OCI-M1 (cell line): ENCODE measurements around the gene SUFU.
A peak's percentile ranks its signal among the peaks of the same experiment; 100 is the strongest.
"Not testable (repeated sequence)": the region's sequence is repeated elsewhere in the genome, so short reads cannot be mapped to it uniquely, and the experiment has no call there.

Experiments
- DNase-seq: peaks from one replicate; lab custom pipeline; 2025; lab: John Stamatoyannopoulos, UW

SUFU gene

GRCh38 chr10:102514487-102515311, 10.9 kb downstream of the SUFU start:
- no peak for DNase-seq

- DNase-seq: no peak
These were observed 12.0 kb downstream of the SUFU start for GRCh38 chr10:102515724-102516123.

DNA sequence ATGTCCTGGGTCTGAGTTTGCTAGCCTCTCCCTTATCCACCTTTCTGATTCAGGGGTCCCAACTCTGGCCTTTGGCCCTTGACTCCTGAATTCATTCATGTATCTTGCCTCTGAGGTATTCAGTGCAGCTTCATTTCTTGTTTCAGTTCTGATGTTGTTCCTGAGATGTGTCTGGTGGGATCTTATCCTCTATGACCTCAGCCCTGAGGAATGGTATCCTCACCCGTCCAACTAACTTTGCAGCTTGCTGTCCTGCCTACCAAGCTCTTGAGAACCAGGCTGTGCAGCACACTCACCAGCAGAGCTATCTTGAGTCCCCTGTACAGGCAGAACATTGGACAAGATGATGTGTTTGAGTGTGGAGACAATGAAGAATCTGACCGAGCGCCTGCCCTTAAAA, 13.8 kb downstream of the SUFU start:
- no peak for DNase-seq

GRCh38 chr10:102519246-102519825, 15.6 kb downstream of the SUFU start:
- no peak for DNase-seq

DNA sequence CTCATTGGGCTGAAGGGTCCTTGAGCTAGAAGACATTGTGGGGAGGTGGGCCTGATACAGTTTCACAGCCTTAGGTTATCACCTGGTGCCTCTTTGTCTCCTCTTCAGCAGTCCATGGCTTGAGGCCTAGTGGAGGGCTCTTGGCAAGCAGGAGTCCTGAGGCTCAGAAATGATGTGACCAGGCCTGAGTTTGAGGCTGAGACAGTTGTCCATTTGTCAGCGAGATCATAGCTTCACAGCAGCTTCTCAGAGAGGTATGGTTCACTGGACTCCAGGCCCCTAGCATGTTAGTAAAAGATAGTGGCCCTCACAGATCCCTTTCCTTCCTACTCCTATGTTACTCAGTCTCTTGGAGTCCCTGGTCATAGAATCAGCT, 19.1 kb downstream of the SUFU start:
- no peak for DNase-seq

DNA sequence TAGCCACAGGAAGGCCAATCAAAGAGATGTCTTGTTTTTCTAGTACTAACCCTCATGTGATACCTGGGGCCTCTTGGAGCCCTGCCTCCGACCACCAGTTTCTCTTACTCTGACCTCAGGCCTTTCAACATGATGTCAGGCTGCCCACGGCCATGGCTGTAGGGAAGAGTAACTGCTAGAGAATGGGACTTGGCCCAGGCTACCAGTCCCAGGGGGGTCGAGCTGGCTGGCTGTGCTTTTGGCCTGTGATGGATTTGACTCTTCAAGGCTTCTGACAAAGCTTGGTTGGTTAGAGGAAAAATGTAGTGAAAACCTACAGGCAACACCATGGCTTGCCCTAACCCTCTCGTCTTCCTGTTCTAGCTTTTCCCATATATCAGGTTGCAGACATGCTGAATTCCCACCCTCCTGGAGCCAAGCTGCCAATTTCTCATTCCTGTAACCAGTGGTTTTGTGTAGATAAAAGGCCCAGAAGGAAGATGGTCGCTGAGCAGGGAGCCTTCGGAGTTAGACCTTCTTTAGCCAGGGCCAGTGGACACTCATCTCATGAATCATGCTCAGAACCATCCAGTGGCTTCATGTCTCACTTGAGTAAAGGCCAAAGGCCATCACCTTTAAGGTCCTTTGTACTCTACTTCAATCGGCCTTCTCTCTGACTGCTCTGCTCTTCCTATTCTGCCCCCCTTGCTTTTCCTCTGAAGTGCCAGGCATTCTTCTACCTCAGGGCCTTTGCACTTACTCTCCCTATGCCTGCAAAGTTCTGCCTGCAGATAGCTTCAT, 19.7 kb downstream of the SUFU start:
- DNase-seq: no peak

DNA sequence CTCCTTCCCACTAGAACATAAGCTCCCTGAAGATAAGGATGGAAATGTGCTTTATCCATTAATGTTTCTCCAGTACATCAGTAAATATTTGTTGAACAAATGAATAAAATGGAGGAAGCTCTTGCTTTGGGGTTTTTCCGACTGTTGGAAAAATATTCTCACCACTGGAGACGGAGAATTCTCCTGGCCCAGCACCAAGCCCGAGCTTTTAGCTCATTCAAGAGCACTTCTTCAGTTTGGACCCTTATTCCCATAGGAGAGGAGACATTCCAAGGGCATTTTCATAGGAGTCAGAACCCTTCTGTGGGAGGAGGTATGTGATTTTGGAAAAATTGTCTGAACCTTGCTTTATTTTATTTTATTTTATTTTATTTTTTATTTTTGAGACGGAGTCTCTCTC, 21.0 kb downstream of the SUFU start:
- DNase-seq: no peak

- no peak for DNase-seq
These were observed 23.8 kb downstream of the SUFU start for GRCh38 chr10:102527546-102527945.

- DNase-seq: no peak
These were observed 30.6 kb downstream of the SUFU start for GRCh38 chr10:102534333-102534732.

DNA sequence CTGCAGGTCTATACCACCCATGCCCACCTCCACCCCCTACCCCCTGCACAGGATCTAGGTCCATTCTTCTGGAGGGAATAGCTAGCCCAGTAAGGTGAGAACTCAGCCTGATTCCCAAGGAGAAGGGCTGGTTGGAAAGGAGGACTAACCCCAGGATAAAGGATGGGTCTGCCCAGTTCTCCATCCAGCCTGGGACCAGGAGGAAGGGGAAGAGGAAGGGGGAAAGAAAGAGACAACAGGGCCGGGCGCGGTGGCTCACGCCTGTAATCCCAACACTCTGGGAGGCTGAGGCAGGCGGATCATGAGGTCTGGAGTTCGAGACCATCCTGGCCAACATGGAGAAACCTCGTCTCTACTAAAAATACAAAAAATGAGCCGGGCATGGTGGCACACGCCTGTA, 31.2 kb downstream of the SUFU start:
- DNase-seq: not testable (repeated sequence)

- DNase-seq: no peak
These were observed 31.8 kb downstream of the SUFU start for GRCh38 chr10:102535481-102536147.

GRCh38 chr10:102537367-102537766, 33.6 kb downstream of the SUFU start:
- no peak for DNase-seq

DNA sequence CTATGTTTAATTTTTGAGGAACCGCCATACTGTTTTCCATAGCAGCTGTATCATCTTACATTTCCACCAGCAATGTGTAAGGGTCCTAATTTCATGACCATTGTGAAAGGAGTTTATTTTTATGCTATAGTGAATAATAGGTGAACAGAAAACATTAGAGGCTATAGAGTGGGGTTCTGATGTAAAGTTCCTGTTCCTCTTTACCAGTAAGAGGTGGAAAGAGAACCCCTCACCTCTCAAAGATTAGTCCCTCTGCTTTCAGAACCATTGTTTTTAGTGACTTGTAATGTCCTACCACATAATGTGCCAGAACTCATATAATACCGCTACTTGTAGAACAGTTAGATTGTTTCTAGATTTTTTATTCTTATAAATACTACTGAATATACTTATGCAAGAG, 34.2 kb downstream of the SUFU start:
- no peak for DNase-seq

DNA sequence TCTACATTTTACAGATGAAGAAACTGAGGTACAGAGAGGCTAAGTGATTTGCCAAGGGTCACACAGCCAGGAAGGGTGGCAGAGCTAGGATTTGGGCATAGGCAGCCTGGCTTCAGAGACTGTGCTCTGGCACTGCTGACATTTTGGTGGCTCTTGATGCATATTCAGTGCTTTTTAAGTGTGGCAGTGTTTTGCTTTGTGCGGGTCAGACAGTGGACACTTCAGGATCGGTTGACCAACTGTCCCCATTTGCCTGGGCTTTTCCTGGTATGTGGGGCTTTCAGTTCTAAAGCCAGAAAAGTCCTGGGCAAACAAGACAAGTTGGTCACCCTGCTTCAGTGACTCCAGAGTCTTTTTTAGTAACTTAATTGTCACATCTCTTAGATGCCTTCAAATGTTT, 35.0 kb downstream of the SUFU start:
- no peak for DNase-seq

DNA sequence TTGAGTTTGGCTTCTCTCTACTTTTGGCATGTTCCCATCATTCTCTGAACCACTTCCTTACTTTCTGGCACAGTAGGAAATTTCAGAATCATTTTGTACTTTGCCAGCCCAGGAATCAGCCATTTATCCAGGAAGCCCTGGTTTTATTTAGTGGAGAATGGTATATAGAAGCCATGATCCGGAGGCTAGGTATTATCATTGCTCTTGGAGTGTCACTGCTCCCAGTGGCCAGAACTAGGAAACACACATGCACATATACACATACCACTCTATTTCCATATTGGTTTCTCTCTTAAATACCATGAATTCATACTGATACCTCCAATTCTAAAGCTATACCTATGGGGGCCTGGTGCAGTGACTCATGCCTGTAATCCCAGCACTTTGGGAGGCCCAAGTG, 36.3 kb downstream of the SUFU start:
- peak; percentile 44 for DNase-seq

DNA sequence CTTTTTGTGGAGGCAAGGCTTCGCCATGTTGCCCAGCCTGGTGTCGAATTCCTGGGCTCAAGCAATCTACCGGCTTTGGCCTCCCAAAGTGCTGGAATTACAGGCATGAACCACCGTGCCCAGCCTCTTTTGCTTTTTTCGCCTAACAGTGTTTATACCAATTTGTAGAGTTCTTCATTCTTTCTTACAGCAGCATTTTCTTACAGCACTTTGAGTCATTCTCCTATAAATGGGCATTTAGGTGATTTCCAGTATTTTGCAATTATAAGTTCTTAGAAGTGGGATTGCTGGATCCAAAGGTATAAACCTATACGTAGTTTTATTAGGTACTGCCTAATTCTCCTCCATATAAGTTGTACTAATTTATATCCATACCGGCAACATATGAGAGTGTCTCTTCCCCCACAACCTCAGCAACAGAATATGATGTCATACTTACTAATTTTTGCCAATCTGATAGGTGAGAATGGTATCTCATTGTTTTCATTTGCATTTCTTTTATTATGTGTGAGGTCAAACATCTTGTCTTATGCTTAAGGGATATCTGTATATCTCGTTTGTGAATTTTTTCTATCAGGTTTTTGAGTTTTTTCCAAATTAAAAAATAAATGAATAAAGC, 39.1 kb downstream of the SUFU start:
- no peak for DNase-seq

DNA sequence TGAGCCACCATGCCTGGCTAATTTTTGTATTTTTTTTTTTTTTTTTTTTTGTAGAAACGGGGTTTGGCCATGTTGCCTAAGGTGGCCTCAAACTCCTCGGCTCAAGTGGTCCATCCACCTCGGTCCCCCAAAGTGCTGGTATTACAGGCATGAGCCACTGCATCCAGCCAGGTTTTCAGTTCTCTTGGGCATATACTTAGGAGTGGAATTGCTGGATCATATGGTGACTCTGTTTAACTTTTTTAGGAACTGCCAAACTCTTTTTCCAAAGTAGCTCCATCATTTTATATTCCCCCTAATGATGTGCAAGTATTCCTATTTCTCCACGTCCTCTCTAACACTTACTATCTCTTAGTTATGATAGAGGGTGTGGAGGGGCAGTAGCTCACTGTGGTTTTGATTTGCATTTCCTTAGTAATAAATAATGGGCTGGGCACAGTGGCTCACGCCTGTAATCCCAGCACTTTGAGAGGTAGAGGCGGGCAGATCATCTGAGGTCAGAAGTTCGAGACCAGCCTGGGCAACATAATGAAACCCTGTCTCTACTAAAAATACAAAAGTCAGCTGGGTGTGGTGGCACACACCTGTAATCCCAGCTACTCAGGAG, 41.6 kb downstream of the SUFU start:
- no peak for DNase-seq

DNA sequence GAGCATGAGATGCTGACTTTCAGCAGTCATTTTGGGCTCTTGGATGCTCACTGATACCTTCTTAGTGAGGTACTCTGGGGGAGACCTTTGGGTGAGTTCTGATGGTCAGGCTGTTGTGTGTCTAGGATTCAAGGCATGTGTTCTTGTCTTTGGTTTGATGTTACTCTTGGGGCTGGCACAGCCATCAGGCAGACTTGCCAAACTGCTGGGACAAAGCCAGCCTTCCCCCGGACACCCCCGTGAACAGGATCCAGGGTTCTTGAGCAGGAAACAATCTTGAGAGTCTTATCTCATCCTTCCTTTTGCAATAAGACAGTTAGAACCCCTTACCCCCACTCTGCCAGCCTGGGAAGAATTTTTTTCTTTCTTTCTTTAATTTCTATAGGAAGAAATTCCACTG, 42.2 kb downstream of the SUFU start:
- no peak for DNase-seq

DNA sequence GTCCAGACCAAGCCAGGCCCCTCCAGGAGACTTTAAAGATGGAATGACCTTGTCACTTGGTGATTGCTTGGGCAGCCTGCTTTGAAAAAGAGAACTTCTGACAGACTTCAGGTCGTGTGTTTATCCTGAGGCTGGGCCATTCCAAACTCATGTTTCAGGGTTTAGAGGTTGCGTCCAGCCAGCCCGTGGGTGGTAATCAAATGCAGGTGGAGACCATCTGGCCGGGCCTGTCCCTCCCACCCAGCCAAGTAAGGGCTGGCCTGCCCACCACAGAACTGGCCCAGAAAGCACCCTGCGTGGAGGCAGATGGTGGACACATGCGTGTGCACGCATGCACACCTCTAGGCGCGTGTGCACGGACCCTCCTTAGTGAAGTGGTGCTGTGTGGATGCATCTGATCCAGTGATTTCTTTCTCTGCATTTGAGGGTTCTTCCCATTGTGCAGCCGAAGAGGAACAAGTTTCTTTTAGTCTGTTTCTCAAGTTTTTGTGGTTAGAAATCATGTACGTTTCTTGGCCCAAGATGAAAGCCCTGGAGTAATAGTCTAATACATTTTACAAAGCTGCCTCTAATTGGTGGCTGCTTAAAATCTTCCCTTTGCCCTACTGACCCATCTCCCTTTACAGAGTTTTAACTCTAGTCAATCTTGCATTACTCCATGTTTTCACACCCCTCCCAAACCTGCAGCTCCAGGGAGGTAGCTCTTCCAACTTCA, 43.0 kb downstream of the SUFU start:
- peak; percentile 11 for DNase-seq

DNA sequence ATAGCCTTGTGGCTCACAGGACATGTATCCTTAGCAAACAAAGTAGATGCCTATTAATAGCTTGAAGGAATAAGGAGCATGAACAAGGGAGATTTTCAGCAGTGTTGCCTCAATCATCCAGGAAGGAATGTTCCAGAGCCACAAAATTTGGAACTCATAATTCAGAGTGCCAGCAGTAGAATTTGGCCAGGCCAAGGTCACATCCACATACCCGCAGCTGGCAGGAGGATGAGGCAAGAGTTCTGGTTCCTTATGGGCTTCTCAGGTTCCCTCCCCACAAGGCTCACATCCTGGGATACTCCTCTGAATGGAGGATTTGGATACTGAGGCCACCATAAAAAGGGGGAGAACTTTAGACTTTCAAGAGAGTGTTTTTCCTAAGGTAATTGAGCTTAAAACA, 45.8 kb downstream of the SUFU start:
- DNase-seq: no peak

DNA sequence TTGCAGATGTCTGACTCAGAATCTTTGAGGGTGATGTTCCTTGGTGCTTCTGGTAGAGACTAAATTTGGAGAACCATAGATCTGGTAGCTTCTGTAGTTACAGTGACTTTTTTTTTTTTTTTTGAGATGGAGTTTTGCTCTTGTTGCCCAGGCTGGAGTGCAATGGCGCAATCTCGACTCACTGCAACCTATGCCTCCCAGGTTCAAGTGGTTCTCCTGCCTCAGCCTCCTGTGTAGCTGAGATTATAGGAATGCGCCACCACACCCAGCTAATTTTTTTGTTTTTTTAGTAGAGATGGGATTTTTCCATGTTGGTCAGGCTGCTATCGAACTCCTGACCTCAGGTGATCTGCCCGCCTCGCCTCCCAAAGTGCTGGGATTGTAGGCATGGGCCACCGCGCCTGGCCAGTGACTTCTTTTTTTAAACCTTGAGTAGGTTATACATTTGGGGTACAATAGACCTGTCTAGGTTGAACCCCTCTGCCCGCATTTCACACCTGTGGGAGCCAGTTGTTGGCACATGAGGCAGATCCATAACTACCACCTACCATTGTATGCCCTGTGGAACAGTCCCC, 47.0 kb downstream of the SUFU start:
- DNase-seq: no peak
